Measurements from ENCODE around the gene DNAJB4. TPM values are rescaled to one million over a fixed set of nuclear protein-coding genes. Genes with fewer than 3 reads are reported as not detected.

Gene DNAJB4
- total and polyA plus RNA-seq, 2 of the 8 experiments (the other 6 are each of a cell fraction or from before 2014, with no cell fraction given) = 6.6 to 21.8 TPM

DNA sequence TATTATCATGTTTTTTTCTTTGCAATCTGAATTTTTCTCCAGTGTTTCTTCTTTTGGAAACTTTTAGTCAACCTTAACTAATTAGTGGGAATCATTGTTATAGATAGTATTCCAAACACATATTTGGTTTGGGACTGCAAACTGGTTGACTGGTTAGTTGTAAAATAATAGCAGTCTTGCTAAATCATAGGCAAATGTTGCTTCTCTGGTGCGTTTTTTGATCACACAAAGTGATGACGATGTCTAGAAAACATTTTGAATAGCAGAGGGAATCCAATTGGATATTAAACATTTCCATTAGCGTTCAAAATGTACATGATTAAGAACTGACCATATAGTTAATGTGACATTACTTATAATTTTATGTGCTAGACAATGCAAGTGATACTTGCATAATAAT is 4.5 kb downstream of the DNAJB4 start:
- Histone ChIP-seq H3K4me3 (ENCODE audit: extremely low read depth in 1 of 4, insufficient read depth in 2 of 4, low read depth in 3 of 4, low read length in 4 of 4) (no peak overlapping the region), H3K18ac (ENCODE audit: extremely low read depth, low read length) (no peak overlapping the region), H3K27ac (ENCODE audit: low read depth, low read length) (no peak overlapping the region), H3K4ac (replicated peaks; ENCODE audit: insufficient read length, low read depth, low read length) (no peak overlapping the region), H3K9me3 (ENCODE audit: insufficient read depth in 2 of 2, low read depth in 1 of 2, low read length in 1 of 2) (no peaks in the 10 kb centered on the region), H4K8ac (ENCODE audit: extremely low read depth, insufficient read depth, low read length) (no peak overlapping the region), H2BK120ac (replicated peaks; ENCODE audit: low read depth, low read length) (no peak overlapping the region), H3K56ac (replicated peaks; ENCODE audit: insufficient read length, low read depth, low read length) (no peak overlapping the region), H3K23me2 (ENCODE audit: low read depth, low read length) (0 out of 2 replicates have a peak, but pooled peaks cover 2% of the 10 kb centered on the region), H3K79me1 (ENCODE audit: low read depth, low read length) (no peaks in the 10 kb centered on the region), H3K27me3 (replicated peaks in 1 of 4; ENCODE audit: control insufficient read depth in 3 of 4, extremely low read depth in 1 of 4, insufficient read depth in 3 of 4, low read length in 3 of 4) (no peaks in the 10 kb centered on the region), H3K4me2 (ENCODE audit: insufficient read depth in 1 of 2, low read depth in 2 of 2, low read length in 2 of 2) (no peak overlapping the region), H2AK5ac (ENCODE audit: low read depth, low read length) (no peak overlapping the region), H3K9ac (replicated peaks in 1 of 4; ENCODE audit: extremely low read depth in 1 of 4, low read depth in 3 of 4, low read length in 3 of 4) (no peak overlapping the region), H3K23ac (ENCODE audit: insufficient read length) (no peak overlapping the region), H2AFZ (ENCODE audit: low read length) (no peak overlapping the region), H3K14ac (ENCODE audit: insufficient read length) (no peak overlapping the region), H4K20me1 (replicated peaks in 1 of 2; ENCODE audit: control insufficient read depth in 1 of 2, insufficient read depth in 2 of 2, low read length in 2 of 2) (no peaks in the 10 kb centered on the region), H2BK20ac (ENCODE audit: low read length) (no peak overlapping the region), H4K5ac (ENCODE audit: insufficient read length, low read depth, low read length) (no peak overlapping the region), H3K36me3 (ENCODE audit: control insufficient read depth in 2 of 4, insufficient read depth in 4 of 4, low read length in 3 of 4) (no peaks in the 10 kb centered on the region), H2BK5ac (ENCODE audit: low read depth, low read length) (no peak overlapping the region), H3K4me1 (replicated peaks in 1 of 4; ENCODE audit: control insufficient read depth in 3 of 4, insufficient read depth in 4 of 4, low read length in 3 of 4) (peaks cover 0 to 5% (median 3%) of the 10 kb centered on the region in 4 experiments; a peak in 3 of 7 replicates), H3K79me2 (ENCODE audit: control insufficient read depth in 1 of 2, insufficient read depth in 2 of 2, low read length in 2 of 2) (peaks cover 0 to 3% of the 10 kb centered on the region in 2 experiments; a peak in 1 of 4 replicates), H2BK12ac (ENCODE audit: low read depth, low read length) (no peak overlapping the region), H4K91ac (replicated peaks; ENCODE audit: insufficient read length, low read length) (no peak overlapping the region), H2BK15ac (ENCODE audit: low read length) (no peak overlapping the region)
- DNase-seq (ENCODE audit: low read depth in 1 of 2, low spot score in 2 of 2) (no peak), FAIRE-seq (no peak)
- WGBS, 2 experiments (ENCODE audit: extremely low coverage in 1 of 2, insufficient coverage in 1 of 2, insufficient read length in 1 of 2, insufficient replicate concordance in 2 of 2, low coverage in 1 of 2, low lambda C conversion rate in 2 of 2, missing lambda C conversion rate in 1 of 2) = 93% methylated on average over 3 of the region's 3 CpGs; no CpG with 5 or more reads in 1 of the 2 experiments
- ChIA-PET CTCF (ENCODE audit: partially characterized antibody) (interaction anchor here (1.4 kb wide), 1 partner anchor 105 kb away, joined by 5 read pairs; no protein-coding TSS in a partner anchor), POLR2A (ENCODE audit: partially characterized antibody) (no interaction called here)
- no peak for TF ChIP-seq CTBP2 (IDR thresholded peaks at IDR 0.05; ENCODE audit: borderline replicate concordance, insufficient read depth, insufficient read length, low read length)
- TF ChIP-seq RAD21 (IDR thresholded peaks at IDR 0.05 in 1 of 2, conservative IDR thresholded peaks at IDR 0.05 in 1 of 2; ENCODE audit: low read depth in 2 of 2, low read length in 2 of 2) = no peak
- no peak for TF ChIP-seq JUND (IDR thresholded peaks at IDR 0.05; ENCODE audit: low read length)
- TF ChIP-seq, protein P1, sequence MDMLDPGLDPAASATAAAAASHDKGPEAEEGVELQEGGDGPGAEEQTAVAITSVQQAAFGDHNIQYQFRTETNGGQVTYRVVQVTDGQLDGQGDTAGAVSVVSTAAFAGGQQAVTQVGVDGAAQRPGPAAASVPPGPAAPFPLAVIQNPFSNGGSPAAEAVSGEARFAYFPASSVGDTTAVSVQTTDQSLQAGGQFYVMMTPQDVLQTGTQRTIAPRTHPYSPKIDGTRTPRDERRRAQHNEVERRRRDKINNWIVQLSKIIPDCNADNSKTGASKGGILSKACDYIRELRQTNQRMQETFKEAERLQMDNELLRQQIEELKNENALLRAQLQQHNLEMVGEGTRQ (IDR thresholded peaks at IDR 0.05; ENCODE audit: low read length) = no peak
- no peak for TF ChIP-seq SIRT6 (IDR thresholded peaks at IDR 0.05; ENCODE audit: low read length)
- no peak for TF ChIP-seq YY1 (IDR thresholded peaks at IDR 0.05; ENCODE audit: low read depth, low read length)
- no peak for TF ChIP-seq BACH1 (IDR thresholded peaks at IDR 0.05; ENCODE audit: low read length)
- TF ChIP-seq SAP30 (IDR thresholded peaks at IDR 0.05; ENCODE audit: insufficient read depth, insufficient replicate concordance, low read length) = no peak
- TF ChIP-seq, protein P2, sequence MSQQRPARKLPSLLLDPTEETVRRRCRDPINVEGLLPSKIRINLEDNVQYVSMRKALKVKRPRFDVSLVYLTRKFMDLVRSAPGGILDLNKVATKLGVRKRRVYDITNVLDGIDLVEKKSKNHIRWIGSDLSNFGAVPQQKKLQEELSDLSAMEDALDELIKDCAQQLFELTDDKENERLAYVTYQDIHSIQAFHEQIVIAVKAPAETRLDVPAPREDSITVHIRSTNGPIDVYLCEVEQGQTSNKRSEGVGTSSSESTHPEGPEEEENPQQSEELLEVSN (IDR thresholded peaks at IDR 0.05) = no peak
- no peak for TF ChIP-seq CBX5 (IDR thresholded peaks at IDR 0.05; ENCODE audit: low read depth, low read length)
- TF ChIP-seq CHD1 (IDR thresholded peaks at IDR 0.05; ENCODE audit: low read depth, low read length) = no peak
- no peak for TF ChIP-seq TCF12 (IDR thresholded peaks at IDR 0.05; ENCODE audit: low read depth, low read length)
